GM10266 (cell line): ENCODE results near the gene HDGF.

ENCODE experiments used
- DNase-seq: peaks from one replicate; pipeline ENCODE4 v3.0.0; 2012; ENCODE audit errors: extremely low spot score
- CTCF ChIP-seq: IDR thresholded peaks from 2 replicates; pipeline ENCODE4 v1.5.1; 2012; ENCODE audit warnings: mild to moderate bottlenecking, low read depth; ENCODE audit not compliant: control insufficient read depth, insufficient read depth; ENCODE audit errors: missing control alignments

The HDGF gene

GRCh38 chr1:156745881-156746280, 5.6 kb downstream of the HDGF start:
- DNase-seq, result no peak
- TF ChIP-seq CTCF, result no peak

GRCh38 chr1:156744786-156745419, 6.6 kb downstream of the HDGF start:
- DNase-seq, result no peak
- no peak for TF ChIP-seq CTCF

- DNase-seq, result no peak
- no peak for TF ChIP-seq CTCF
Measured at GRCh38 chr1:156744344-156744743, 7.1 kb downstream of the HDGF start.

- TF ChIP-seq CTCF, result no peak
- DNase-seq, result no peak
Measured at GRCh38 chr1:156743367-156744302, 7.8 kb downstream of the HDGF start.

GRCh38 chr1:156742801-156743200, 8.7 kb downstream of the HDGF start:
- TF ChIP-seq CTCF, result no peak
- DNase-seq, result no peak

GRCh38 chr1:156742017-156742416, 9.5 kb downstream of the HDGF start:
- no peak for TF ChIP-seq CTCF
- no peak for DNase-seq

- DNase-seq, result no peak
- TF ChIP-seq CTCF, result no peak
Measured at GRCh38 chr1:156741481-156741983, 9.9 kb downstream of the HDGF start.
